SK-N-SH treated with all-trans-retinoic acid at 6 μM for 48 hours (cell line): ENCODE data around the gene DUS4L.

ENCODE experiments used
- ARNTL ChIP-seq: fragments of 450-650 bp; formaldehyde crosslinking; IDR thresholded peaks from 2 replicates; pipeline ENCODE4 v1.5.0; 2020; ENCODE audit warnings: low read depth, mild to moderate bottlenecking, moderate library complexity, borderline replicate concordance
- BACH2 ChIP-seq: fragments of 250-450 bp; sonication (Bioruptor Pico); IDR thresholded peaks from 2 replicates; pipeline ENCODE4 v1.9.0; 2021; ENCODE audit warnings: mild to moderate bottlenecking, borderline replicate concordance
- ESRRG ChIP-seq: fragments of 250-450 bp; sonication (Bioruptor Pico); IDR thresholded peaks from 2 replicates; pipeline ENCODE4 v1.6.1; 2021; ENCODE audit warnings: mild to moderate bottlenecking
- ISL1 ChIP-seq: fragments of 250-450 bp; sonication (Bioruptor Pico); IDR thresholded peaks from 2 replicates; pipeline ENCODE4 v2.1.2; 2022; ENCODE audit warnings: mild to moderate bottlenecking, moderate library complexity
- OSR1 ChIP-seq: fragments of 250-450 bp; sonication (Bioruptor Pico); IDR thresholded peaks from 2 replicates; pipeline ENCODE4 v1.8.0; 2022; ENCODE audit warnings: moderate library complexity, mild to moderate bottlenecking, inconsistent platforms
- RARB ChIP-seq: fragments of 250-450 bp; sonication (Bioruptor Pico); IDR thresholded peaks from 2 replicates; pipeline ENCODE4 v1.8.0; 2021; ENCODE audit warnings: mild to moderate bottlenecking, moderate library complexity
- SNAI2 ChIP-seq: fragments of 250-450 bp; sonication (Bioruptor Pico); IDR thresholded peaks from 2 replicates; pipeline ENCODE4 v1.5.0; 2020; ENCODE audit warnings: mild to moderate bottlenecking, moderate library complexity
- ZC3H10 ChIP-seq: fragments of 250-450 bp; sonication (Bioruptor Pico); IDR thresholded peaks from 2 replicates; pipeline ENCODE4 v1.5.1; 2021; ENCODE audit warnings: mild to moderate bottlenecking, moderate library complexity
- ZFP3 ChIP-seq: fragments of 250-450 bp; sonication (Bioruptor Pico); IDR thresholded peaks from 2 replicates; pipeline ENCODE4 v1.5.0; 2020; ENCODE audit warnings: mild to moderate bottlenecking, moderate library complexity
- ZFP30 ChIP-seq: fragments of 450-650 bp; formaldehyde crosslinking; IDR thresholded peaks from 2 replicates; pipeline ENCODE4 v1.5.0; 2022; ENCODE audit warnings: mild to moderate bottlenecking, moderate library complexity
- TF ChIP-seq, protein P1 (sequence below): fragments of 250-450 bp; sonication (Bioruptor Pico); IDR thresholded peaks from 2 replicates; pipeline ENCODE4 v1.8.0; 2020; ENCODE audit warnings: mild to moderate bottlenecking, moderate library complexity, borderline replicate concordance
- TF ChIP-seq, protein P2 (sequence below): fragments of 250-450 bp; sonication (Bioruptor Pico); IDR thresholded peaks from 2 replicates; pipeline ENCODE4 v1.5.1; 2021; ENCODE audit warnings: mild to moderate bottlenecking, moderate library complexity
- TF ChIP-seq, protein P3 (sequence below): fragments of 250-450 bp; sonication (Bioruptor Pico); IDR thresholded peaks from 2 replicates; pipeline ENCODE4 v1.5.1; 2020; ENCODE audit warnings: low read depth, mild to moderate bottlenecking, moderate library complexity

DNA sequence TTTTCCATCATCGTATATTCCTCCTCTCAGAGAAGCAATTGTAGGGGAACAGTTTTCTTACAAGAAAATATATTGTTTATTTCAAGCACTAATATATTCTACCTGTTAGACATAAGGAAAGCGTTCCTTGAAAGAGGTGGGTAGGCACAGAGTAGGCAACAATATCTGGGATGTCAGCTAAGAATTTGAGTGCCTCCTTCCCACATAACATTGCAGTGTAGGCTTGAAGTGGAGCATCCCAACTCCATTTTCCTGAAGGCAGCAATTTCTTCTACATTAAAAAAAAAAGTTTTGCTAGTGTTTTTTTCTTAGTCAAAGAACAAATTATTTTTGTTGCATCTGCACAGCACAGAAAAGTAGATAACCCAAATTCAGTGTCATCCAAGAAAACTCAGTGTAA, 37.0 kb downstream of the DUS4L start:
- TF ChIP-seq ARNTL (CRISPR knock-in tag) (no peak), ZFP30 (no peak), OSR1 (CRISPR knock-in tag) (no peak), ESRRG (no peak), ZC3H10 (CRISPR knock-in tag) (no peak), SNAI2 (CRISPR knock-in tag) (no peak), ZFP3 (no peak), ISL1 (no peak), RARB (CRISPR knock-in tag) (no peak), BACH2 (CRISPR knock-in tag) (no peak)
- TF ChIP-seq, protein P1, sequence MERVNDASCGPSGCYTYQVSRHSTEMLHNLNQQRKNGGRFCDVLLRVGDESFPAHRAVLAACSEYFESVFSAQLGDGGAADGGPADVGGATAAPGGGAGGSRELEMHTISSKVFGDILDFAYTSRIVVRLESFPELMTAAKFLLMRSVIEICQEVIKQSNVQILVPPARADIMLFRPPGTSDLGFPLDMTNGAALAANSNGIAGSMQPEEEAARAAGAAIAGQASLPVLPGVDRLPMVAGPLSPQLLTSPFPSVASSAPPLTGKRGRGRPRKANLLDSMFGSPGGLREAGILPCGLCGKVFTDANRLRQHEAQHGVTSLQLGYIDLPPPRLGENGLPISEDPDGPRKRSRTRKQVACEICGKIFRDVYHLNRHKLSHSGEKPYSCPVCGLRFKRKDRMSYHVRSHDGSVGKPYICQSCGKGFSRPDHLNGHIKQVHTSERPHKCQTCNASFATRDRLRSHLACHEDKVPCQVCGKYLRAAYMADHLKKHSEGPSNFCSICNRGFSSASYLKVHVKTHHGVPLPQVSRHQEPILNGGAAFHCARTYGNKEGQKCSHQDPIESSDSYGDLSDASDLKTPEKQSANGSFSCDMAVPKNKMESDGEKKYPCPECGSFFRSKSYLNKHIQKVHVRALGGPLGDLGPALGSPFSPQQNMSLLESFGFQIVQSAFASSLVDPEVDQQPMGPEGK (CRISPR knock-in tag), result no peak
- TF ChIP-seq, protein P2, sequence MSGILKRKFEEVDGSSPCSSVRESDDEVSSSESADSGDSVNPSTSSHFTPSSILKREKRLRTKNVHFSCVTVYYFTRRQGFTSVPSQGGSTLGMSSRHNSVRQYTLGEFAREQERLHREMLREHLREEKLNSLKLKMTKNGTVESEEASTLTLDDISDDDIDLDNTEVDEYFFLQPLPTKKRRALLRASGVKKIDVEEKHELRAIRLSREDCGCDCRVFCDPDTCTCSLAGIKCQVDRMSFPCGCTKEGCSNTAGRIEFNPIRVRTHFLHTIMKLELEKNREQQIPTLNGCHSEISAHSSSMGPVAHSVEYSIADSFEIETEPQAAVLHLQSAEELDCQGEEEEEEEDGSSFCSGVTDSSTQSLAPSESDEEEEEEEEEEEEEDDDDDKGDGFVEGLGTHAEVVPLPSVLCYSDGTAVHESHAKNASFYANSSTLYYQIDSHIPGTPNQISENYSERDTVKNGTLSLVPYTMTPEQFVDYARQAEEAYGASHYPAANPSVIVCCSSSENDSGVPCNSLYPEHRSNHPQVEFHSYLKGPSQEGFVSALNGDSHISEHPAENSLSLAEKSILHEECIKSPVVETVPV (CRISPR knock-in tag), result no peak
- TF ChIP-seq, protein P3, sequence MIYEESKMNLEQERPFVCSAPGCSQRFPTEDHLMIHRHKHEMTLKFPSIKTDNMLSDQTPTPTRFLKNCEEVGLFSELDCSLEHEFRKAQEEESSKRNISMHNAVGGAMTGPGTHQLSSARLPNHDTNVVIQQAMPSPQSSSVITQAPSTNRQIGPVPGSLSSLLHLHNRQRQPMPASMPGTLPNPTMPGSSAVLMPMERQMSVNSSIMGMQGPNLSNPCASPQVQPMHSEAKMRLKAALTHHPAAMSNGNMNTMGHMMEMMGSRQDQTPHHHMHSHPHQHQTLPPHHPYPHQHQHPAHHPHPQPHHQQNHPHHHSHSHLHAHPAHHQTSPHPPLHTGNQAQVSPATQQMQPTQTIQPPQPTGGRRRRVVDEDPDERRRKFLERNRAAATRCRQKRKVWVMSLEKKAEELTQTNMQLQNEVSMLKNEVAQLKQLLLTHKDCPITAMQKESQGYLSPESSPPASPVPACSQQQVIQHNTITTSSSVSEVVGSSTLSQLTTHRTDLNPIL (CRISPR knock-in tag), result no peak
